Left ventricle myocardium inferior (tissue), 1 donor: ENCODE measurements around the gene LMF1. TPM values are rescaled to one million over a fixed set of nuclear protein-coding genes. Genes with fewer than 3 reads are reported as not detected.

Source experiments
- DNase-seq: peaks from one replicate; pipeline ENCODE4 v3.0.0-alpha.2; 2020
- H3K27ac ChIP-seq: fragments of 200-600 bp; replicated peaks from 2 replicates; pipeline ENCODE4 v1.8.0; 2021
- H3K27me3 ChIP-seq: fragments of 200-600 bp; 2 replicates; pipeline ENCODE4 v1.8.0; 2021; ENCODE audit warnings: low read depth
- H3K36me3 ChIP-seq: fragments of 200-600 bp; 2 replicates; pipeline ENCODE4 v1.8.0; 2021
- H3K4me1 ChIP-seq: fragments of 200-600 bp; 2 replicates; pipeline ENCODE4 v1.8.0; 2021
- H3K4me3 ChIP-seq: fragments of 200-600 bp; 2 replicates; pipeline ENCODE4 v1.8.0; 2021; ENCODE audit warnings: mild to moderate bottlenecking, moderate library complexity
- H3K9me3 ChIP-seq: fragments of 200-600 bp; replicated peaks from 2 replicates; pipeline ENCODE4 v1.8.0; 2021
- intact Hi-C: fragments of 100-400 bp; cut with micrococcal nuclease; formaldehyde crosslinking; loops from one replicate; pipeline ENCODE4 v1.11.0; 2022
- total RNA-seq: library from RNA; stranded (reverse); fragmentation: NEBNext Ultra II Directional; extraction: Animal tissue kit (Norgen Biotek cat#: 25700); gene quantifications from one replicate; pipeline ENCODE4 v1.2.1, GENCODE V29; 2021
- TF ChIP-seq, protein P1 (sequence below): fragments of 200-600 bp; IDR thresholded peaks from 2 replicates; pipeline ENCODE4 v1.8.0; 2021; ENCODE audit warnings: antibody characterized with exemption, mild to moderate bottlenecking, borderline replicate concordance
- donor health status: DM: no; HTN: yes; CAD: no; lungs with severe emphysema.

The LMF1 gene
- total RNA-seq, 1 donor from 2014 or later = 6.6 TPM

- no peak for DNase-seq
Measured at GRCh38 chr16:979147-979546, 8.4 kb upstream of the LMF1 start.

DNA sequence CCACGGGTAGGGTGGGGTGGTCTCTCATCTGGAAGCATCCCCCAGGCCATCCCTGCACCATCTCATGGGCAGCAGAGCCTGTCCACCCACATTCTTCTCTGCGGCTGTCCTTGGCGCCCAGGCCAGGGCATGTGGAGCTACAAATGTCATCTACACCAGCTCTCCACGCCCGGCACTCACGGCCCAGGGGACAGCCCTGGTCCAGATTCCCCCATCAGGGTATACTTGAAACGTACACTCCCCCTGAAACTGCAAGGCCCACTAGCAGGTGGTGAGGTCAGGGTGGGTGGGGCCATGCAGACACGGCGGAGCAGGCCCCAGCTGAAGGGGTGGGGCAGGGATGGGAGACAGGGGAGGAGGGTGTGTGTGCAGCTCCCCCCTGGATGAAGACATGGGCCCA is 7.6 kb upstream of the LMF1 start:
- peaks cover 37% of the 10 kb centered on the region for H3K4me1 ChIP-seq
- TF ChIP-seq, protein P1, sequence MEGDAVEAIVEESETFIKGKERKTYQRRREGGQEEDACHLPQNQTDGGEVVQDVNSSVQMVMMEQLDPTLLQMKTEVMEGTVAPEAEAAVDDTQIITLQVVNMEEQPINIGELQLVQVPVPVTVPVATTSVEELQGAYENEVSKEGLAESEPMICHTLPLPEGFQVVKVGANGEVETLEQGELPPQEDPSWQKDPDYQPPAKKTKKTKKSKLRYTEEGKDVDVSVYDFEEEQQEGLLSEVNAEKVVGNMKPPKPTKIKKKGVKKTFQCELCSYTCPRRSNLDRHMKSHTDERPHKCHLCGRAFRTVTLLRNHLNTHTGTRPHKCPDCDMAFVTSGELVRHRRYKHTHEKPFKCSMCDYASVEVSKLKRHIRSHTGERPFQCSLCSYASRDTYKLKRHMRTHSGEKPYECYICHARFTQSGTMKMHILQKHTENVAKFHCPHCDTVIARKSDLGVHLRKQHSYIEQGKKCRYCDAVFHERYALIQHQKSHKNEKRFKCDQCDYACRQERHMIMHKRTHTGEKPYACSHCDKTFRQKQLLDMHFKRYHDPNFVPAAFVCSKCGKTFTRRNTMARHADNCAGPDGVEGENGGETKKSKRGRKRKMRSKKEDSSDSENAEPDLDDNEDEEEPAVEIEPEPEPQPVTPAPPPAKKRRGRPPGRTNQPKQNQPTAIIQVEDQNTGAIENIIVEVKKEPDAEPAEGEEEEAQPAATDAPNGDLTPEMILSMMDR = no peak
- H3K27me3 ChIP-seq = peaks cover 52% of the 10 kb centered on the region
- no peak overlapping the region for H3K27ac ChIP-seq
- intact Hi-C loops = no loop called here
- no peak for DNase-seq
- no peak overlapping the region for H3K4me3 ChIP-seq
- H3K36me3 ChIP-seq = no peaks in the 10 kb centered on the region
- no peaks in the 10 kb centered on the region for H3K9me3 ChIP-seq

More at GRCh38 chr16:979147-979546, 8.4 kb upstream of the LMF1 start:
- H3K9me3 ChIP-seq = no peaks in the 10 kb centered on the region
- no peak overlapping the region for H3K4me3 ChIP-seq
- H3K27me3 ChIP-seq = peaks cover 59% of the 10 kb centered on the region
- intact Hi-C loops = no loop called here
- H3K4me1 ChIP-seq = peaks cover 34% of the 10 kb centered on the region
- TF ChIP-seq, protein P1 = no peak
- H3K36me3 ChIP-seq = no peaks in the 10 kb centered on the region
- H3K27ac ChIP-seq = no peak overlapping the region

DNA sequence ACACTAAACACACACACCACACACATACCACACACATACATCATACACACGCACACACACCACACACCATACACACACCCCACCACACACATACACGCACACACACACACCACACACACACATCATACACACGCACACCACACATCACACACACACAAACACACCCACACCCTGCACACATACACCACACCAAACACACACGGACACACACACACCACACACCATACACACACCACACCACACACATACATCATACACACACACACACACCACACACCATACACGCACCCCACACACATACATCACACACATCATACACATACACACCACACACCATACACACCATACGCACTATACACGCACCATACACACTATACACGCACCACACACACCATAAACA is 7.1 kb upstream of the LMF1 start:
- TF ChIP-seq, protein P1 = no peak
- Histone ChIP-seq H3K27ac (no peak overlapping the region), H3K27me3 (peaks cover 47% of the 10 kb centered on the region), H3K4me1 (peaks cover 37% of the 10 kb centered on the region), H3K9me3 (no peaks in the 10 kb centered on the region), H3K36me3 (no peaks in the 10 kb centered on the region), H3K4me3 (no peak overlapping the region)
- intact Hi-C loops = no loop called here
- no peak for DNase-seq

DNA sequence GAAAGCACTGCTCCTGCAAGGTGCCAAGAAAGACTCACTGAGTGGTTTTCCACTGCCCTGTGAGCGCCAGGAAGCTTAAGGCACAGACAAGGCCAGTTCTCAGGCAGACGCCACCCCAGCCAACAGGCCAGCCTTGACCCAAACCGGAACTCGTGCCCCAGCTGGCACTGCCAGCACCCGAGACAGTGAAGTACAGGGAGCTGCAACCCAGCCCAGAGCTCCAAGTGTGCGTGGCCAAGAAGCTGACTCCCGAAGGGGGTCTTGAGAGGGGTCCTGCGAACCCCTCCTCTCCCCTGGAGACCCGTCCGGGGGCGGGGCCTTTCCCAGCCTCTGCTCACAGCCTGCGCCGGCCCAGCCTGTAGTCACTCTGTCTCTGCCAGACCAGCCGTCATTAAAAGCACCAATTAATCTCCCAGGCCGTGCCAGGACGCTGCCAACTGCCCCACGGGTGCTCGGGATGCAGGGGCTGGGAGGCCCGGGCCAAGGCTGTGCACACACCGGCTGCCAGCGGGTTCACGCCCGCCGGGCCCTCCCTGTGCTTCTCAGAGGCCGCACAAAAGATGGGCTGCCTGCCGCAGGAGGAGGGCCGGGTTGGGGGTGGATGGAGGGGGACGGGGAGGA is 6.4 kb upstream of the LMF1 start:
- Histone ChIP-seq H3K27me3 (peaks cover 40% of the 10 kb centered on the region), H3K4me3 (no peak overlapping the region), H3K4me1 (peaks cover 30% of the 10 kb centered on the region), H3K27ac (peak overlapping the region; percentile 30), H3K36me3 (no peaks in the 10 kb centered on the region), H3K9me3 (no peaks in the 10 kb centered on the region)
- intact Hi-C loops = no loop called here
- TF ChIP-seq, protein P1 = no peak
- no peak for DNase-seq

GRCh38 chr16:976389-976931 is 5.7 kb upstream of the LMF1 start:
- no peaks in the 10 kb centered on the region for H3K36me3 ChIP-seq
- intact Hi-C loops = no loop called here
- DNase-seq = no peak
- TF ChIP-seq, protein P1 = no peak
- H3K9me3 ChIP-seq = peaks cover 3% of the 10 kb centered on the region
- H3K27me3 ChIP-seq = peaks cover 32% of the 10 kb centered on the region
- peaks cover 26% of the 10 kb centered on the region for H3K4me1 ChIP-seq
- no peak overlapping the region for H3K27ac ChIP-seq
- no peak overlapping the region for H3K4me3 ChIP-seq
